IMR-90 (cell line): ENCODE results near the gene PHETA1. TPM values are rescaled to one million over a fixed set of nuclear protein-coding genes. Genes with fewer than 3 reads are reported as not detected.

Experiments
- ATAC-seq: fragments of 200-7000 bp; cut with Tn5 transposase; 2 replicates; pipeline ENCODE4 v1.9.1; 2020; ENCODE audit warnings: low read depth, mild to moderate bottlenecking, moderate library complexity
- BruUV-seq: library from RNA; stranded (reverse); fragments of 400-500 nt; replicated peaks from 2 replicates; lab custom pipeline; 2021; lab: Mats Ljungman, UMichigan
- CTCF ChIA-PET: fragments of 300-600 bp; formaldehyde crosslinking; extraction: SDS; loops from one replicate; lab custom pipeline; 2021; ENCODE audit warnings: antibody characterized with exemption; lab: Yijun Ruan, JAX
- POLR2A ChIA-PET: fragments of 300-600 bp; sonication (Branson Sonifier 250); formaldehyde crosslinking; loops from one replicate; lab custom pipeline; 2022; ENCODE audit warnings: antibody characterized with exemption; ENCODE audit not compliant: unreplicated experiment; lab: Charles Lee
- DNase-seq: peaks from one replicate; pipeline ENCODE4 v3.0.0; 2013
- H2AFZ ChIP-seq: replicated peaks from 2 replicates; pipeline ENCODE3; 2013; ENCODE audit warnings: low read length, mild to moderate bottlenecking; ENCODE audit not compliant: poor library complexity
- H2AK5ac ChIP-seq: 2 replicates; pipeline ENCODE4 v1.6.1; 2013; ENCODE audit warnings: low read depth, low read length, inconsistent platforms
- H2AK9ac ChIP-seq: replicated peaks from 2 replicates; pipeline ENCODE3; 2013; ENCODE audit warnings: mild to moderate bottlenecking, low read depth, low read length, moderate library complexity; ENCODE audit not compliant: poor library complexity
- H2BK120ac ChIP-seq: 2 replicates; pipeline ENCODE4 v1.6.1; 2013; ENCODE audit warnings: low read depth, low read length, inconsistent platforms
- H2BK15ac ChIP-seq: 3 replicates; pipeline ENCODE4 v1.6.1; 2013; ENCODE audit warnings: low read depth, low read length, inconsistent platforms
- H2BK20ac ChIP-seq: 2 replicates; pipeline ENCODE4 v1.6.1; 2013; ENCODE audit warnings: low read depth, mild to moderate bottlenecking, inconsistent platforms, low read length, moderate library complexity
- H2BK5ac ChIP-seq: 2 replicates; pipeline ENCODE4 v1.6.1; 2013; ENCODE audit warnings: mild to moderate bottlenecking, low read depth, low read length, inconsistent platforms; ENCODE audit not compliant: poor library complexity, severe bottlenecking
- H3K14ac ChIP-seq: replicated peaks from 2 replicates; pipeline ENCODE4 v1.6.1; 2013; ENCODE audit warnings: low read depth, low read length, inconsistent platforms
- H3K18ac ChIP-seq: 2 replicates; pipeline ENCODE4 v1.6.1; 2013; ENCODE audit warnings: low read depth, low read length, control low read depth
- H3K23ac ChIP-seq: 2 replicates; pipeline ENCODE4 v1.6.1; 2013; ENCODE audit warnings: low read depth, low read length, inconsistent platforms
- H3K27ac ChIP-seq: 2 replicates; pipeline ENCODE4 v1.5.1; 2013; ENCODE audit warnings: mild to moderate bottlenecking, control low read depth, low read length; ENCODE audit not compliant: insufficient read depth
- H3K27me3 ChIP-seq: 2 replicates; pipeline ENCODE4 v1.6.1; 2013; ENCODE audit warnings: low read length; ENCODE audit not compliant: control insufficient read depth, insufficient read depth
- H3K36me3 ChIP-seq: 2 replicates; pipeline ENCODE4 v1.6.1; 2013; ENCODE audit warnings: low read length, mixed read lengths; ENCODE audit not compliant: control insufficient read depth, insufficient read depth
- H3K4ac ChIP-seq: 2 replicates; pipeline ENCODE4 v1.6.1; 2013; ENCODE audit warnings: low read depth, low read length, inconsistent platforms
- H3K4me1 ChIP-seq: 2 replicates; pipeline ENCODE4 v1.6.1; 2013; ENCODE audit warnings: low read length, mixed read lengths; ENCODE audit not compliant: control insufficient read depth, insufficient read depth
- H3K4me2 ChIP-seq: 2 replicates; pipeline ENCODE4 v1.6.1; 2013; ENCODE audit warnings: low read depth, mild to moderate bottlenecking, control low read depth, low read length, moderate library complexity
- H3K4me3 ChIP-seq: 2 replicates; pipeline ENCODE4 v1.5.1; 2013; ENCODE audit warnings: low read depth, mild to moderate bottlenecking, control low read depth, low read length, moderate library complexity; ENCODE audit not compliant: insufficient read depth
- H3K56ac ChIP-seq: 2 replicates; pipeline ENCODE4 v1.6.1; 2013; ENCODE audit warnings: low read length, inconsistent platforms; ENCODE audit not compliant: insufficient read depth; ENCODE audit errors: extremely low read depth
- H3K79me1 ChIP-seq, 2 experiments: 2 replicates each; pipeline ENCODE4 v1.6.1; 2013; ENCODE audit warnings: low read length in 2 of 2, inconsistent platforms in 1 of 2, low read depth in 1 of 2
- H3K9ac ChIP-seq: 2 replicates; pipeline ENCODE4 v1.6.1; 2013; ENCODE audit warnings: low read depth, low read length, control low read depth
- H3K9me1 ChIP-seq: 2 replicates; pipeline ENCODE4 v1.6.1; 2013; ENCODE audit warnings: low read length, inconsistent platforms; ENCODE audit not compliant: insufficient read depth
- H3K9me3 ChIP-seq: 2 replicates; pipeline ENCODE4 v1.6.1; 2013; ENCODE audit warnings: low read length; ENCODE audit not compliant: control insufficient read depth, insufficient read depth
- H4K20me1 ChIP-seq: 2 replicates; pipeline ENCODE4 v1.6.1; 2013; ENCODE audit warnings: low read length, inconsistent platforms; ENCODE audit not compliant: insufficient read depth
- H4K5ac ChIP-seq: 2 replicates; pipeline ENCODE4 v1.6.1; 2013; ENCODE audit warnings: mild to moderate bottlenecking, low read depth, low read length, control low read depth
- H4K8ac ChIP-seq, 2 experiments: 2 replicates each; pipeline ENCODE4 v1.6.1; 2013; ENCODE audit warnings: low read depth in 2 of 2, low read length in 2 of 2, control low read depth in 1 of 2, inconsistent platforms in 1 of 2
- H4K91ac ChIP-seq: 2 replicates; pipeline ENCODE4 v1.6.1; 2013; ENCODE audit warnings: low read depth, low read length, inconsistent platforms; ENCODE audit not compliant: insufficient read depth
- CHD1 ChIP-seq: IDR thresholded peaks from 2 replicates; pipeline ENCODE4 v1.6.1; 2012; ENCODE audit warnings: low read depth, low read length, improper control_type of control experiment
- FOS ChIP-seq: fragments of 150-350 bp; IDR thresholded peaks from 2 replicates; pipeline ENCODE4 v1.6.1; 2016; ENCODE audit warnings: low read depth, low read length
- MAFK ChIP-seq: IDR thresholded peaks from 2 replicates; pipeline ENCODE4 v1.6.1; 2012; ENCODE audit warnings: low read depth, low read length, improper control_type of control experiment
- MAZ ChIP-seq: IDR thresholded peaks from 2 replicates; pipeline ENCODE4 v1.6.1; 2012; ENCODE audit warnings: low read depth, mild to moderate bottlenecking, low read length, improper control_type of control experiment, moderate library complexity, borderline replicate concordance
- MXI1 ChIP-seq: IDR thresholded peaks from 2 replicates; pipeline ENCODE4 v1.6.1; 2012; ENCODE audit warnings: low read depth, mild to moderate bottlenecking, low read length, moderate library complexity, borderline replicate concordance
- NFE2L2 ChIP-seq: fragments of 150-350 bp; IDR thresholded peaks from 2 replicates; pipeline ENCODE4 v1.6.1; 2016; ENCODE audit warnings: low read depth, mild to moderate bottlenecking, low read length
- POLR2A ChIP-seq: IDR thresholded peaks from 2 replicates; pipeline ENCODE4 v1.6.1; 2012; ENCODE audit warnings: mild to moderate bottlenecking, low read depth, low read length
- RAD21 ChIP-seq: IDR thresholded peaks from 2 replicates; pipeline ENCODE4 v1.6.1; 2012; ENCODE audit warnings: low read length, improper control_type of control experiment
- RFX5 ChIP-seq: IDR thresholded peaks from 2 replicates; pipeline ENCODE4 v1.8.0; 2012; ENCODE audit warnings: low read depth, mild to moderate bottlenecking, low read length, moderate library complexity
- SMC3 ChIP-seq: fragments of 150-350 bp; IDR thresholded peaks from 2 replicates; pipeline ENCODE4 v1.6.1; 2016; ENCODE audit warnings: low read depth, mild to moderate bottlenecking, antibody characterized with exemption, low read length, moderate library complexity
- WGBS, 2 experiments: methylation state at CpG; one replicate each; pipeline versions ENCODE4 v1.1.5 to v1.1.7; 2013; ENCODE audit warnings: missing lambda C conversion rate in 2 of 2; ENCODE audit not compliant: insufficient read length in 1 of 2; ENCODE audit errors: extremely low coverage in 2 of 2; 5-methylcytosine and 5-hydroxymethylcytosine counted together
- dilution Hi-C: fragments of 300-500 bp; cut with HindIII; formaldehyde crosslinking; loops from one replicate; pipeline ENCODE4 v1.14.3; 2018; ENCODE audit warnings: low sequenced_read_pairs; ENCODE audit not compliant: unreplicated experiment
- in situ Hi-C: fragments of 300-500 bp; cut with MboI; formaldehyde crosslinking; loops from 3 replicates; pipeline ENCODE4 v1.14.3; 2019; ENCODE audit warnings: low sequenced_read_pairs, inconsistent platforms, mixed read lengths
- intact Hi-C: fragments of 100-400 bp; cut with micrococcal nuclease; formaldehyde crosslinking; loops from 2 replicates; pipeline ENCODE4 v1.10.0; 2022
- polyA plus RNA-seq, 3 experiments: library from polyadenylated mRNA; depleted of rRNA; stranded (reverse); fragments of >200 nt; gene quantifications; 2 replicates each; pipeline ENCODE4 v1.2.3, GENCODE V29; 2012; ENCODE audit warnings: low replicate concordance in 1 of 3
- total RNA-seq: library from RNA; depleted of rRNA; stranded (reverse); fragments of >200 nt; gene quantifications from 2 replicates; pipeline ENCODE4 v1.2.3, GENCODE V29; 2012
- TF ChIP-seq, protein P1 (sequence below): fragments of 150-350 bp; IDR thresholded peaks from 2 replicates; pipeline ENCODE4 v1.6.1; 2017; ENCODE audit warnings: mild to moderate bottlenecking, antibody characterized with exemption, low read length, low read depth
- TF ChIP-seq, protein P2 (sequence below): conservative IDR thresholded peaks from 2 replicates; pipeline ENCODE4 v1.5.1; 2012; ENCODE audit warnings: mild to moderate bottlenecking, low read depth, low read length, improper control_type of control experiment
- TF ChIP-seq, protein P3 (sequence below): fragments of 150-350 bp; IDR thresholded peaks from 2 replicates; pipeline ENCODE4 v1.6.1; 2016; ENCODE audit warnings: low read depth, mild to moderate bottlenecking, low read length, moderate library complexity, borderline replicate concordance

Gene PHETA1
- total and polyA plus RNA-seq, 2 of the 4 experiments (the other 2 are of a cell fraction): 3.2 to 6.6 TPM

DNA sequence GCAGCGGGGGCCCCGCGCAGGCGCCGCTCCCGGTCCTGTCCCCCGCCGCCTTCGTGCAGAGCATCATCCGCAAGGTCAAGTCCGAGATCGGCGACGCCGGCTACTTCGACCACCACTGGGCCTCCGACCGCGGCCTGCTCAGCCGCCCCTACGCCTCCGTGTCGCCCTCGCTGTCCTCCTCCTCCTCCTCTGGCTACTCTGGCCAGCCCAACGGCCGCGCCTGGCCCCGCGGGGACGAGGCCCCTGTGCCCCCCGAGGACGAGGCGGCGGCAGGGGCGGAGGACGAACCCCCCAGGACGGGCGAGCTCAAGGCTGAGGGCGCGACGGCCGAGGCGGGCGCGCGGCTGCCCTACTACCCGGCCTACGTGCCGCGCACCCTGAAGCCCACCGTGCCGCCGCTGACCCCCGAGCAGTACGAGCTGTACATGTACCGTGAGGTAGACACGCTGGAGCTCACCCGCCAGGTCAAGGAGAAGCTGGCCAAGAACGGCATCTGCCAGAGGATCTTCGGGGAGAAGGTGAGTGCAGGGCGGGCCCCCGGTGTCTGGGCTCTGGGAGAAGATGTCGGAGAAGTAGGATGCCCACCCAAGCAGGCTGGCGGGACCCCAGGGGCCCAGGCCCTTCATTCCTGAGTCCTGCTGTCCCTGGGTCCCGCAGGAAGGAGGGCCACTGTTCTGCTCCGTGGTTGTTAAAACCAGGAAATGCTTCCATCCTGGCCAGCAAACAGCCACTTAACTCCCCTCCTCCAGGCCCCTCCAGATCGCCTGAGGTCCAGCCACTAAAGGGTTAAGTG is 48.4 kb downstream of the PHETA1 start:
- no peak overlapping the region for H3K4me2 ChIP-seq
- H2AK9ac ChIP-seq: no peak overlapping the region
- H3K56ac ChIP-seq: no peak overlapping the region
- CTCF ChIA-PET: no interaction called here
- no peak overlapping the region for H3K14ac ChIP-seq
- H3K4me1 ChIP-seq: no peaks in the 10 kb centered on the region
- WGBS, 2 experiments: 87% methylated on average over 36 of the region's 67 CpGs; no CpG with 5 or more reads in 1 of the 2 experiments
- H3K4me3 ChIP-seq: no peak overlapping the region
- H3K18ac ChIP-seq: no peak overlapping the region
- H2BK15ac ChIP-seq: no peak overlapping the region
- no peaks in the 10 kb centered on the region for H3K9me1 ChIP-seq
- H3K23ac ChIP-seq: no peak overlapping the region
- TF ChIP-seq, protein P1, sequence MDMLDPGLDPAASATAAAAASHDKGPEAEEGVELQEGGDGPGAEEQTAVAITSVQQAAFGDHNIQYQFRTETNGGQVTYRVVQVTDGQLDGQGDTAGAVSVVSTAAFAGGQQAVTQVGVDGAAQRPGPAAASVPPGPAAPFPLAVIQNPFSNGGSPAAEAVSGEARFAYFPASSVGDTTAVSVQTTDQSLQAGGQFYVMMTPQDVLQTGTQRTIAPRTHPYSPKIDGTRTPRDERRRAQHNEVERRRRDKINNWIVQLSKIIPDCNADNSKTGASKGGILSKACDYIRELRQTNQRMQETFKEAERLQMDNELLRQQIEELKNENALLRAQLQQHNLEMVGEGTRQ: no peak
- TF ChIP-seq, protein P2, sequence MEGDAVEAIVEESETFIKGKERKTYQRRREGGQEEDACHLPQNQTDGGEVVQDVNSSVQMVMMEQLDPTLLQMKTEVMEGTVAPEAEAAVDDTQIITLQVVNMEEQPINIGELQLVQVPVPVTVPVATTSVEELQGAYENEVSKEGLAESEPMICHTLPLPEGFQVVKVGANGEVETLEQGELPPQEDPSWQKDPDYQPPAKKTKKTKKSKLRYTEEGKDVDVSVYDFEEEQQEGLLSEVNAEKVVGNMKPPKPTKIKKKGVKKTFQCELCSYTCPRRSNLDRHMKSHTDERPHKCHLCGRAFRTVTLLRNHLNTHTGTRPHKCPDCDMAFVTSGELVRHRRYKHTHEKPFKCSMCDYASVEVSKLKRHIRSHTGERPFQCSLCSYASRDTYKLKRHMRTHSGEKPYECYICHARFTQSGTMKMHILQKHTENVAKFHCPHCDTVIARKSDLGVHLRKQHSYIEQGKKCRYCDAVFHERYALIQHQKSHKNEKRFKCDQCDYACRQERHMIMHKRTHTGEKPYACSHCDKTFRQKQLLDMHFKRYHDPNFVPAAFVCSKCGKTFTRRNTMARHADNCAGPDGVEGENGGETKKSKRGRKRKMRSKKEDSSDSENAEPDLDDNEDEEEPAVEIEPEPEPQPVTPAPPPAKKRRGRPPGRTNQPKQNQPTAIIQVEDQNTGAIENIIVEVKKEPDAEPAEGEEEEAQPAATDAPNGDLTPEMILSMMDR: no peak
- TF ChIP-seq FOS: no peak
- no peak for TF ChIP-seq NFE2L2
- no peak for TF ChIP-seq MXI1
- TF ChIP-seq RFX5: no peak
- no peak for TF ChIP-seq RAD21
- TF ChIP-seq MAZ: no peak
- TF ChIP-seq POLR2A: no peak
- TF ChIP-seq CHD1: no peak
- no peak for TF ChIP-seq SMC3
- TF ChIP-seq MAFK: no peak
- TF ChIP-seq, protein P3, sequence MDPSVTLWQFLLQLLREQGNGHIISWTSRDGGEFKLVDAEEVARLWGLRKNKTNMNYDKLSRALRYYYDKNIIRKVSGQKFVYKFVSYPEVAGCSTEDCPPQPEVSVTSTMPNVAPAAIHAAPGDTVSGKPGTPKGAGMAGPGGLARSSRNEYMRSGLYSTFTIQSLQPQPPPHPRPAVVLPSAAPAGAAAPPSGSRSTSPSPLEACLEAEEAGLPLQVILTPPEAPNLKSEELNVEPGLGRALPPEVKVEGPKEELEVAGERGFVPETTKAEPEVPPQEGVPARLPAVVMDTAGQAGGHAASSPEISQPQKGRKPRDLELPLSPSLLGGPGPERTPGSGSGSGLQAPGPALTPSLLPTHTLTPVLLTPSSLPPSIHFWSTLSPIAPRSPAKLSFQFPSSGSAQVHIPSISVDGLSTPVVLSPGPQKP: no peak
- H4K5ac ChIP-seq: no peak overlapping the region
- H3K9me3 ChIP-seq: no peaks in the 10 kb centered on the region
- no peaks in the 10 kb centered on the region for H4K20me1 ChIP-seq
- no peak overlapping the region for H2AK5ac ChIP-seq
- no TSS peak for BruUV-seq
- H2AFZ ChIP-seq: no peak overlapping the region
- no peak overlapping the region for H4K91ac ChIP-seq
- H3K4ac ChIP-seq: no peak overlapping the region
- ATAC-seq (no peak), DNase-seq (no peak)
- H3K36me3 ChIP-seq: no peaks in the 10 kb centered on the region
- H2BK5ac ChIP-seq: no peak overlapping the region
- no peak overlapping the region for H2BK120ac ChIP-seq
- dilution Hi-C loops (no loop called here), in situ Hi-C loops (no loop called here), intact Hi-C loops (no loop called here)
- no peak overlapping the region for H2BK20ac ChIP-seq
- no peak overlapping the region for H4K8ac ChIP-seq
- H3K9ac ChIP-seq: no peak overlapping the region
- no peaks in the 10 kb centered on the region for H3K79me1 ChIP-seq
- POLR2A ChIA-PET: no interaction called here
- H3K27ac ChIP-seq: no peak overlapping the region
- H3K27me3 ChIP-seq: peaks cover 6% of the 10 kb centered on the region
